SK-N-MC (cell line): ENCODE measurements around the gene EEFSEC.

Experiments used
- EZH2 ChIP-seq: fragments of 200-600 bp; sonication (generic); IDR thresholded peaks from one replicate; pipeline ENCODE4 v1.6.1; 2017; ENCODE audit warnings: antibody characterized with exemption
- FOXP2 ChIP-seq: optimal IDR thresholded peaks from 2 replicates; pipeline ENCODE3; 2011; ENCODE audit warnings: mild to moderate bottlenecking, moderate library complexity; ENCODE audit not compliant: insufficient read depth; ENCODE audit errors: extremely low read length, control extremely low read depth
- POLR2AphosphoS5 ChIP-seq: IDR thresholded peaks from 2 replicates; pipeline ENCODE4 v1.6.1; 2012; ENCODE audit warnings: mild to moderate bottlenecking, low read depth, low read length, borderline replicate concordance

DNA sequence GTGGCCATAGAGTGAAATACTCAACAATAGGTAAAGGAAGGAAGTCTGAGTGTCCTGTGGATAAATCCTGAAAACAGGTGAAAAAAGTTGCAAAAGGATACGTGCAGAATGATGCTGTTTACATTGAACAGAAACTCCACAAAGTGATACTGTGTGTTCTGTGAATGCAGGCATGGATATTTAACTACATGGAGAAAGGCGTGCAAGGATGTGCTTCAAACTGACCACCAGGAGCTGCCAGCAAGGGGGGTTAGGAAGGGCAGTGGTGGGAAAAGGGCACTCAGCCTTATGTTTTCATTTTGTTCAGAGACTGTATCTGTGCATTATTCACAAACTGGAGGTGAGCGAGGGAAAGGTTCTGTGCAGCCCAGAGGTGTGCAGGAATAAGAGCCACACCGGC is 266.0 kb downstream of the EEFSEC start:
- TF ChIP-seq POLR2AphosphoS5, result no peak
- no peak for TF ChIP-seq EZH2
- no peak for TF ChIP-seq FOXP2
